ENCODE results near the gene PIK3R6.

GRCh38 chr17:8889458-8890210 lies 22.2 kb upstream of the PIK3R6 start:
- TF ChIP-seq POLR2AphosphoS5 (IDR thresholded peaks at IDR 0.05; ENCODE audit: borderline replicate concordance, low read depth, low read length): no peak
- TF ChIP-seq EZH2 (IDR thresholded peaks at IDR 0.05): no peak
- no peak for TF ChIP-seq FOXP2 (optimal IDR thresholded peaks at IDR 0.05; ENCODE audit: control extremely low read depth, extremely low read length, insufficient read depth)
